RWPE1 (cell line): Measurements from ENCODE around the gene TARBP1.

ENCODE experiments used
- CTCF ChIA-PET: fragments of 350-600 bp; sonication (Branson Sonifier 250); formaldehyde crosslinking; extraction: SDS; loops from one replicate; lab custom pipeline; 2021; lab: Yijun Ruan, JAX
- POLR2A ChIA-PET: fragments of 400-600 bp; formaldehyde crosslinking; extraction: SDS; loops from one replicate; lab custom pipeline; 2020; ENCODE audit warnings: antibody characterized with exemption; ENCODE audit not compliant: low non-redundant PET; lab: Yijun Ruan, JAX
- DNase-seq: peaks from one replicate; pipeline ENCODE4 v3.0.0; 2012; ENCODE audit warnings: low spot score
- H3K27ac ChIP-seq: fragments of 450-650 bp; 2 replicates; pipeline ENCODE4 v1.5.1; 2017
- TF ChIP-seq, protein P1 (sequence below): fragments of 450-650 bp; conservative IDR thresholded peaks from 2 replicates; pipeline ENCODE4 v1.5.1; 2017; ENCODE audit warnings: low read depth, mild to moderate bottlenecking

Gene TARBP1

DNA sequence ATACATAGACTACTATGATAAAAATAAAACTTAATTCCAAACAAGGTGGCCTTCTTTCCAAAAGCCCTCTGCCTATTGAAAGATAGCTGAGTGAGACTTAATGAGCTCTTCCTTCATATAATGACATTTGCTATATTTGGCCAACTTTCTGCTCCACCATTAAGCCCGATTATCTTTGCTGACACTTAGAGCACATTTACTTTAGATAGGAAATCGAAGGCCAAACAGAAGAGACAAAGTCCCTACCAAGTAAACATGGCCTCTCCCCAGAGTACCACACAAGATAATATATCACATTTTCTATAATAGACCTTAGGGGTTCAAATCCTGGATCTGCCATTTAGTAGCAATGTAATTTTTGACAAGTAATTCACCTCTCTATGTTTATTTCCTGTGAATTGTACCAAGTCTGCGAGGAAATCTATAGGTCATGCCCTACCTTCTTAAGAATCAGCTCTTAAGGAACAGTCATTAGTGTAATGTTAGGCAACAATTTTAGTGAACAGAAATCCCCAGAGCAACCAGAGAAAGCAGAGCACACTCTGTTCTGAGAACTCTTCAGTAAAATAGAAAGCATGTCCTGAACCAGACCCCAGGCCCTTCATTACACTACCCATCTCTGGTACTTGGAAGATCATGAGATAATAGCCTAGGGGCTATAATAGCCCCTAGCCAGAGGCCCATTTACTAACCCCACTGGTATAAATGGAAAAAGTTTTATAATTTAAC, 123.0 kb downstream of the TARBP1 start:
- CTCF ChIA-PET = interaction anchor here (0.7 kb wide), 1 partner anchor 991 kb away, joined by 3 read pairs; no protein-coding TSS in a partner anchor
- POLR2A ChIA-PET = interaction anchor here (0.6 kb wide), 1 partner anchor 14 kb away, joined by 3 read pairs; no protein-coding TSS in a partner anchor
- TF ChIP-seq, protein P1, sequence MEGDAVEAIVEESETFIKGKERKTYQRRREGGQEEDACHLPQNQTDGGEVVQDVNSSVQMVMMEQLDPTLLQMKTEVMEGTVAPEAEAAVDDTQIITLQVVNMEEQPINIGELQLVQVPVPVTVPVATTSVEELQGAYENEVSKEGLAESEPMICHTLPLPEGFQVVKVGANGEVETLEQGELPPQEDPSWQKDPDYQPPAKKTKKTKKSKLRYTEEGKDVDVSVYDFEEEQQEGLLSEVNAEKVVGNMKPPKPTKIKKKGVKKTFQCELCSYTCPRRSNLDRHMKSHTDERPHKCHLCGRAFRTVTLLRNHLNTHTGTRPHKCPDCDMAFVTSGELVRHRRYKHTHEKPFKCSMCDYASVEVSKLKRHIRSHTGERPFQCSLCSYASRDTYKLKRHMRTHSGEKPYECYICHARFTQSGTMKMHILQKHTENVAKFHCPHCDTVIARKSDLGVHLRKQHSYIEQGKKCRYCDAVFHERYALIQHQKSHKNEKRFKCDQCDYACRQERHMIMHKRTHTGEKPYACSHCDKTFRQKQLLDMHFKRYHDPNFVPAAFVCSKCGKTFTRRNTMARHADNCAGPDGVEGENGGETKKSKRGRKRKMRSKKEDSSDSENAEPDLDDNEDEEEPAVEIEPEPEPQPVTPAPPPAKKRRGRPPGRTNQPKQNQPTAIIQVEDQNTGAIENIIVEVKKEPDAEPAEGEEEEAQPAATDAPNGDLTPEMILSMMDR = no peak
- DNase-seq = no peak
- H3K27ac ChIP-seq = no peak overlapping the region

DNA sequence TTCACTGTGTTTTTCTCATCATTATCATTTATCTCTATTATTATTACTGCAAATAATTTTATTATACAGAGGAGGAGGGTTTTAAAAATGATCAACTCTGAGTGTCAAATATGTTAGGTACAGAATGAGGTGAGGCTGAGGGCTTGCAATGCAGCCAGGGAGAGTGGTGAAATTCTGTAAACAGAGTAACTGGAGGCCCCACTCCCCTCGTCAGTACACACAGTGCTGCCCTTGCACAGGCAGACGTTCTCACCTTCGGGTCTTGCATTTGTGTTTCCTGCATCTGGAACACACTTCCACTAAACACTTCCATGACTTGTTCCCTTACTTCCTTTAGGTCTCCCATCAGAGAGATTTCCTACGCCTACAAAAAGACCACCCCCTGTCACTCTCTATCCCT, 130.0 kb downstream of the TARBP1 start:
- POLR2A ChIA-PET = no interaction called here
- DNase-seq = no peak
- CTCF ChIA-PET = interaction anchor here (0.6 to 0.7 kb wide), 2 partner anchors 136 to 211 kb away, joined by 3 read pairs; no protein-coding TSS in a partner anchor
- no peak overlapping the region for H3K27ac ChIP-seq
- TF ChIP-seq, protein P1 = no peak

DNA sequence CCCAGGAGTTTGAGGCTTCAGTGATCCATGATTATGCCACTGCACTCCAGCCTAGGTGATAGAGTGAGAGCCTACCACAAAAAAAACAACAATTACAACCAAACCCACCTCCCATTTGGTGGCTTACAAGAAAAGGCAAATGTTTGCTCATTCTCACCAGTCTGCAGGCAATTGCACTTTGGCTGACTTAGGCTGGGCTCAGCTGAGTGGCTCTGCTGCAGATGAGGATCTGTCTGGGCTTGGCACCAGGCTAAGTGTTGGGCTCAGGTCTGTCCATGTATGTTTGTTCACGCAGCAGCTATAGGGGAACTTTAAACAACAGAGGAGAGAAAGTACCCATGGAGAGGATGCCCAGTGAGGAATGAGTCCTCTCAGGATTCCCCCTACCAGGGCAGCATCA, 133.7 kb downstream of the TARBP1 start:
- ChIA-PET CTCF (no interaction called here), POLR2A (no interaction called here)
- no peak overlapping the region for H3K27ac ChIP-seq
- TF ChIP-seq, protein P1 = no peak
- no peak for DNase-seq

DNA sequence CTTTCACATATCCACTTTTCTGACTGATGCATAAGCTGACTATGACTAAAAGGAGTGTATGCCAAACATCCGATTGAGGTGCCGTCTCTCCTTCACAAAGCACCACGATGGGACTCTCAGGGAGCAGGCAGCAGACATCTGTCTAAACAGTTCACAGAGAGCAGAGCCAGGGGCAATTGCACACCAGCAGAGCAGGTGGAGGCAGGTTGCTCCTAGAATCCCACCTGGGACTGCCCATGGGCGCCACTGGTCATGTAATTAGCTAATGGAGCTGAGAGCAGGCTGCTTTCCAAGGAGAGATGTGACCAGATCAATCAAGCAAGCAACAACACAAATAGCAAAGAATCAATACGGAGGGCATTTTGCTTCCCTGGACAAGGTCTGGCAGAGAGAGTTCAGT, 136.2 kb downstream of the TARBP1 start:
- TF ChIP-seq, protein P1 = no peak

More for the DNA sequence above, 136.2 kb downstream of the TARBP1 start:
- ChIA-PET POLR2A (no interaction called here), CTCF (interaction anchor here (0.6 to 2.1 kb wide), 2 partner anchors 33 to 165 kb away, joined by 3 to 7 read pairs; no protein-coding TSS in a partner anchor)
- H3K27ac ChIP-seq = no peak overlapping the region
- no peak for DNase-seq
